Endometrium (tissue), 2 donors: Measurements from ENCODE around the gene ARHGEF11.

Source experiments
- FAIRE-seq: peaks from 2 replicates; lab custom pipeline; 2012; peaks lifted over from hg19 to GRCh38; lab: Jason Lieb, UNC
- donor health status: control.
- donor health status: control.

The ARHGEF11 gene

DNA sequence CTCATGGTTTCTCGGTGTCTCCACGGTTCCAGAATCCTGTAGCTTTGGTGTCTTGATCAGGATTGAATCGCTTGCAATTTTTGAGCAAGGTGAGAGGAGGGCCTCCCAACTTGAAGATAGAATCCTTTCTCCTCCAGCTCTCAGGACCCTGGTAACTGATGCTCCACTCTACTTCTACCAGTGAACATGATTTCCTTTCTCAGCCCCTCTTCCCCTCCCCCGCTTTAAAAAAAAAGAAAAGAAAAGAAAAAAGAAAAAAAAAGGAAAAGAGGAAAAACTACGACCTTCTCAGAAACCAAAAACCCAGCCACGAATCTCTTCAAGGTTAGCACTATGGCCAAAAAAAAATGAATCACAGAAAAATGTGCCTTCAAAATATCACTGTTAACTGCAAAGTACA is 1.2 kb downstream of the ARHGEF11 start:
- FAIRE-seq, result no peak

DNA sequence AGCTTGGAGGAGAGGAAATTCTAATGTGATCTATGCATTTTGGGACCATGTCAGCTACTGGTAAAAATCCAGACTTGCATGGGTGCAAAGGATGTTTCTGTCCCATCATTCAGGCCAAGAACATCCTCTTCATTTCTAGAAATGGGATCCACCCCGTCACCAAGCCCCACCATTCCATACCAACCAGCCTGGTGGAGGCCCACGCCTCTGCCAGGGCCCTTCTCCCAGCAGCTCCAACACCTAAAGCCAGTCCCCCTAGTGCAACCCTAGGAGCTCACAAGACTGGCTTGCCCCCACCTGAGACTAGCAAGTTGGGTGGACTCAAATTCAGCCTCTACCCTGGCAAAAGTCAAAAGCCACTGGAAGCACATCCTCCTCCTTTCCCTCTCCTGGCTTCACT is 1.9 kb downstream of the ARHGEF11 start:
- no peak for FAIRE-seq

DNA sequence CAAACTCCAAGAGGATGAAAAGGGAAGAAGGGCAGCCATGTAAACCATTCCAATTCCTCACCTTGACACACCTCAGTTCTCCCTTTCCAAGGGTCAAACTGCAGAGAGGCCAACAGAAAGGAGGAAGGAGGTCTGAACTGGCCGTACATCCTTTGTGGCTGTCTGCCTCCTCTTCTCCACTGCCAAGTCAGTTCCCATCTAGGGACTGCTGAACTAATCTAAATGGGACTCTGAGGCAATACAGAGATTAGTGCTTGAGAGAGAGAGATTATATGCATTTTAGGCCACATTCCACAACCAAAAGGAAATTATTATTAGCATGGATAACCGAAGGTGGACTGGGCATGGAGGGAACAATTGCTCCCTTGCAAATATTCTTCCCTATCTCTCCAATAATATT is 2.7 kb downstream of the ARHGEF11 start:
- no peak for FAIRE-seq

DNA sequence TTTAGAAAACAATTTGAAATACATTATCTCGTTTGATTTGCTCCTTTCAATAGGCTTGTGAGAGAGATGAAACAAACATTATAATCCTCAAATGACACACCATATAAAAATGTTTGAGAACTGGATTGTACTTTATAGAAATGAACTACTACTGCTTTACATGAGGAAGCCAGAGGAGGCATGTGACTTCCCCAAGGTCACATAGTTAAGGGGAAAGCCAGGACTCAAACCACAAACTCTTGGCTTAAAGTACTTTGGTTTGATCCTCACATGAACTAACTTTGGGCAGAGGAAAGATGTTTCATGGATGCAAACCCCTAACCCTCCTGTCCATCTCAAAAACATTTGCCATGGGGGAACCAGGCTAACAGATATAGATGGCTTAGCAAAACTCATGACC is 4.7 kb downstream of the ARHGEF11 start:
- no peak for FAIRE-seq

DNA sequence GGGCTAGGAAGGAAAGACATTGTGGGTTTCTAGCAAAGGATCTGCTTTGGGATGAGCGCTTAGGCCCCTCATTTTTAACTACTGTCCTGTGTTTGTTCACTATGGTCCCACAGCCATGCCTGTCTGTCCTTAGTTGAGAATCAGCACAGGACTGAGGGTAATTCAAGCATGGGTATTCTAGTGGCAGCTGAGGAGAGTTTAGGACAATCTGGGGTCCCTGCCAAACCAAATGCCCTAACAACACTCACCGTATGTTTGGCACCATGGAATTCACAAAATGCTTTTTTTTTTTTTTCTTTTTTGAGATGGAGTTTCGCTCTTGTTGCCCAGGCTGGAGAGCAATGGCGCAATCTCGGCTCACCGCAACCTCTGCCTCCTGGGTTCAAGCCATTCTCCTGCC is 10.4 kb downstream of the ARHGEF11 start:
- FAIRE-seq, result no peak

DNA sequence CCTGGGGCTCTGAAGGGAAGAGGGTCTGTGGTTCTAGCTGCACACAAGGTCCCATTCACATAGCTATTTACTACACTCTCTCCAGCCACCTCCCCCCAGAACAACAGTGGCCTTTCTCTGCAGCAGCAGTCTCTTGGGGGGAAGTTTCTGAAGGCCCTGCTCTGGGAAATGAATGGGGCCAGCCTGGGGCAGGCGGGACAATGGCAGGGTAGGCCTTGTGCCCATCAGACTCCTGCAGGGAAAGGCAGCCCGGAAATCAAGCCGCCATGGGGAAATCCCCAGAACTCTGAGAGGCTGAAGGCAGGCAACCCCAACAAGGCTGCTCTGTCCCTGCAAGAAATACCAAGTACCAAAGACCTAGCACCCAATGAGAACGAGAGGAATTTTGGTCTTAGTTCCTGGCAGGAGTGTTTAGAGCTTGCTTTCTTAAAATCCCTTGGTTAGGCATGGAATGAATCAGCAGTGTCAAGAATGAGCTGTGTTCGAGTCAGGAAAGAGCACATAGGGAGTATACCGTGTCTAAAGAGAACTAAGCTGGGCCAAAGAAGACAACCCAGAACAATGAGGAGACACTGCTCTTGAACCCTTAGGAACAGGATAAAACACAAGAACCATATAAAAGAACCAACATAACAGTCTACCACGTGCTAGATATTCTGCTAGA is 11.3 kb downstream of the ARHGEF11 start:
- FAIRE-seq, result no peak

DNA sequence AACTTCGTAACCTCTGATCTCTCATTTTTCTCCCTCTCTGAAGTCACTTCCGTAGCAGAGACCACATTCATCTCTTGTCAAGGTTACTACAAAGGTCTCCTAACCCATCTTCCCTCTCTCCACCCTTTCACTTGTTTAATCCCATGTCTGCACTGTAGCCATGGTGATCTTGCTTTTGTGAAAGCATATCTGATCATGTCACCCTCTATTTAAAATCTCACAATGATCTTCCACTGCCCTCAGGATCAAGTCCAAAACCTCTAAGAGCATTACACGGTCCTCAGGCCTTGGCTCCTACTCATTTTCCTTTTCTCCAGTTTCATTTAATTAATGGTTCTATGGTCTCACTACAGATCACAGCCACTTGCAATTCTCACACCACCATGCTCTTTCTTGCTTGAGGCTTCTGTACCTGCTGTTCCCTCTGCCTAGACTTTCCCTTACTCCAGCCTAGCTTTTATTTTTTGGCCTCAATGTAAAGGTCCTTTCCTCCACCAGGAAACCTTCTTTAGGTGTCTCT is 12.1 kb downstream of the ARHGEF11 start:
- no peak for FAIRE-seq

DNA sequence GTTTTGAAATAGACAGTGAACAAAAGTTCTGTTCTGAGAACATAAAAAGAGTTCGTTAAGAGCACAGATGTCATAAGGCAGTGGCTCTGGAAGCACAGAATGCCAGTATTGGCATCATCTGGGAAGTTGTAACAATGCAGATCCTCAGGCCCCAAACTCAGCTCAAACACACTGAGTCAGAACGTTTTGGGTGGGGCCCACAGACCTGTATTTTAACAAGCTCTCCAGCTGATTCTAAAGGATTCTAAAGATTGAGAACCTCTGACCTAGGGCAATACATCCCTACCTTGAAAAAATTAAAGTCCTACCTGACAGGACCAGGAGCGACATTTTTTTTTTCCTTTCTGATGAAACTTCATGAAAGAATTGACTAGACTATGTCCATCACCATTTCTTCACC is 13.2 kb downstream of the ARHGEF11 start:
- no peak for FAIRE-seq

DNA sequence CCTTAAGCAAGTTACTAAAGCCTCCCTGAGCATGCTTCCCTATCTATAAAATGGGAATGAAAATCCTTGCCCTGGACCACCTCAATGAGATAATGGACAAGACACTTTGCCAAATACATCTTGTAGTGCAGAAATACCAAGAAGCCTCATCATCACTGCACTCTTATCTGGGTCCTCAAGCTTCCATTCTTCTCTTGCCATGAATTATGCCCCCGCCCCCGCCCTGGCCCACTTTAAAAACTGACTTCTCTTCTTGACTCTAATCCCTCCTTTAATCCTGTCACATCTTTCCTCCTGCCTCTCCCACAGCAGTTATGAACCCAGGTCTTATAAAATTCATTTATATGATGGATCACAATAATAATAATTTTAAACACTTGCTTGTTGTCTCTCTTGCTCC is 14.8 kb downstream of the ARHGEF11 start:
- no peak for FAIRE-seq

DNA sequence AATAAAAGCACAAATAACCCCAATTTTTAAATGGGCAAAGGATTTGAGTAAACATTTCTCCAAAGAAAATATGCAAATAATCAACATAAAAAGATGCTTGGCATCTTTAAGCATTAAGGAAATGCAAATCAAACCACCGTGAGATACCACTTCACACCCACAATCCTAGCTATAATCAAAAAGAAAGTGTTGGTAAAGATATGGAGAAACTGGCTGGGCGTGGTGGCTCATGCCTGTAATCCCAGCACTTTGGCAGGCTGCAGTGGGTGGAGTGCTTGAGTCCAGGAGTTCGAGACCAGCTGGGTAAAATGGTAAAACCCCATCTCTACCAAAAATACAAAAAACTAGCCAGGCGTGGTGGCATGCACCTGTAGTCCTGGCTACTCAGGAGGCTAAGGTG is 16.9 kb downstream of the ARHGEF11 start:
- no peak for FAIRE-seq

DNA sequence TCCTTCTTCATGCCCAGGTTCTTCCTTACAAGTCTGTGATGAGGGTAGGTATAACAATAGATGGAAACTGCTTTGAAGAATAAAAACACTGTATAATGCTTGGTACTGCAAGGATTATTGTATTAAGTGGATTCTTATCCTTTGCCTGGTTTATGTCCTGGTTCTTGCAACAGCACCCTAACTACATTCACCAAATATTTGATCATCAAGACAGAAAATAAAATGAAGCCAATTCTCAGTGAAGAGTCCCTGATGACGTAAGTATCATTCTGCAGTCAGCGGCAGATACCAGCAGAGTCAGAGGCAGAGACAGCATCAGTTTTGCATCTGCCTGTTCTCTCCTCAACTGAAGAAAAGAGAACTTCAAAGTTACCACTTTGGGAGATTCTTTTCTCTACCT is 19.7 kb downstream of the ARHGEF11 start:
- no peak for FAIRE-seq

DNA sequence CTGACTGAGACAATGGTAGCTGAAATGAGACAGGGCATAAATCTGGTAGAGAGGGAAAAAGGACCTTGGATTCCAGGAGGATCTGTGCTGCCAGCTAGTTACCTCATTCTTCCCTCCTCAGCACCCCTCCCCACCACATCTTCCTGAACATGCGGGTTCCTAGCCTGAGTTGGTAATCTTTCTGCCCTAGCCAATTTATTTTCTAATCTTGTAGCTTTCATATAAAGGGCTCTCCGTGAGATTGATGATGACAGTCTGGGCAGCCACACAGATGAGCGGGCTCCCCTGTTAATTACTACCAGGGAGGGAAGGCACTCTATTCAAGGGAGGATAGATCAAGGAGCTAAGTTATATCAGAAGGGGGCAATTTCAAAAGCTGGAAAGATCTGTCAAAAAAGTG is 20.2 kb downstream of the ARHGEF11 start:
- FAIRE-seq, result no peak

DNA sequence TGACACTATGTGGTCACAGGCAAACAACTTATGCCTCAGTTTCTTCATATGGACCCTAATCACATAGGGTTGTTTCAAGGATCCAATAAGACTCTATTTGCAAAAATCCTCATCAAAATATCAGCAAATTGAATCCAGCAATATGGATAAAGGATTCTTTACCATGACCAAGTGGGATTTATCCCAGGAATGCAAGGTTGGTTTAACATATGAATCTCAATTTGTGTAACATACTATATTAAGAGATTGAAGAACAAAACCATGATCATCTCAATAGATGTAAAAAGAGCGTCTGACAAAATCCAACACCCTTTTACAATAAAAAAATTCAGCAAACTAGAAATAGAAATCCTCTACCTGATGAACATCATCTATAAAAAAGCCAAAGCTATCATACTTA is 23.9 kb downstream of the ARHGEF11 start:
- no peak for FAIRE-seq

DNA sequence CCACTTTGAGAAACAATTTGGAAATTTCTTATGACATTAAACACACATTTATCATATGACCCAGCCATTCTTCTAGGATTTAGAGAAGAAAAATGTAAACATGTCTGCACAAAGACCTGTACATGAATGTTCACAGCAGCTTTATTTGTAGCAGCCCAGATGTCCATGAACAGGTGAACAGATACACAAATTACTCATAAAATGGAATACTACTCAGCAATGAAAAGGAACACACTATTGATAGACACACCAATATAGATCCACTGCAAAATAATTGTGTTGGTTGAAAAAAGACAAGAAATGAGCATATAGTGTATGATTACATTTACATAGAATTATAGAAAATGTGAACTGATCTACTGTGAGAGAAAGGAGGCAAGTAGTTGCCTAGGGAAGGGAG is 26.1 kb downstream of the ARHGEF11 start:
- no peak for FAIRE-seq

DNA sequence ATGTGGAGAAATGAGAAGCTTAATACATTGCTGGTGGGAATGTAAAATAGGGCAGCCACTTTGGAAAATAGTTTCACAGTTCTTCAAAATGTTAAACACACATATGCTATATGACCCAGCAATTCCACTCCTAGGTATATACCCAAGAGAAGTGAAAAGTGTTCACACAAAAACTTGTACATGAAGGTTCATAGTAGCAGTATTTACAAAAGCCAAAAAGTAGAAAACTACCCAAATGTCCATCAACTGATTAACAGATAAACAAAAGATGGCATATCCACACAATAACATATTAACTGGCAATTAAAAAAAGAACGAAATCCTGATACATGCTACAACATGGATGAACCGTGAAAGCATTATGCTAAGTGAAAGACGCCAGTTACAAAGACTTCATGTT is 33.7 kb downstream of the ARHGEF11 start:
- FAIRE-seq, result no peak

DNA sequence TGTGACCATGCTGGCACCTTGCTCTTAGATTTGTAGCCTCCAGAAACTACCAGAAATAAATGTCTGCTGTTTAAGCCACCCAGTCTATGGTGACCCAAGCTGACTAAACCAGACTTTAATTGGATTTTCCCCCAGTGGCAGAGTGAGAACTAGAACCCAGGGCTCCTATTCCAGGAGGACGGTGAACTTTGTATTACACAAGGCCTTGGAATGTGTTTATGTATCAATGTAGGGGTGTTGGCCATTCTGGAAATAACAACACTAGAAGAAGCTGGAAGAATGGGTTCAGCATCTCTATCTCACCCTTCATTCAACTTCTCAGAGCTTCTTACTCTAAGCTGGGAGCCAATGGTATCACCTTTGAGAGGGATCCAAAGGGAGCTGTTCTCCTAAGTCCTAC is 37.0 kb downstream of the ARHGEF11 start:
- no peak for FAIRE-seq

DNA sequence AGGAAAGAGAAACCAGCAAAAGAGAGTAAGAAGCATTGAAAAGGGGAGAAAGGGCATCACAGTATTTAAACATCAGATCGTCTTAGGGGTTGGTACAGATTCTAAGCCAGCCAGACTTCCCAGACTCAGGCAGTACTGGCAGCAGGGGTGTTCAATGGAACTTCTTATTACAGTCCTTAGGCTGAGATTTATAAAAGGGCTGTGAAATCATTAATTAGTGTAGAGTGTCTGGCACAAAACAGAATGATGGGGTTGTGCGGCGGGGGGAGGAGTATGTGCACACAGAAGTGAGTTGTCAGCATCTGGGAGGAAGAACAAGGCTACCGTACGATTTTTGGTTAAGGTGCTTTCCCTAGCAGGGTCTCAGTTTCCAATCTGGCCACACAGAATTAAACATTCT is 38.2 kb downstream of the ARHGEF11 start:
- FAIRE-seq, result no peak

DNA sequence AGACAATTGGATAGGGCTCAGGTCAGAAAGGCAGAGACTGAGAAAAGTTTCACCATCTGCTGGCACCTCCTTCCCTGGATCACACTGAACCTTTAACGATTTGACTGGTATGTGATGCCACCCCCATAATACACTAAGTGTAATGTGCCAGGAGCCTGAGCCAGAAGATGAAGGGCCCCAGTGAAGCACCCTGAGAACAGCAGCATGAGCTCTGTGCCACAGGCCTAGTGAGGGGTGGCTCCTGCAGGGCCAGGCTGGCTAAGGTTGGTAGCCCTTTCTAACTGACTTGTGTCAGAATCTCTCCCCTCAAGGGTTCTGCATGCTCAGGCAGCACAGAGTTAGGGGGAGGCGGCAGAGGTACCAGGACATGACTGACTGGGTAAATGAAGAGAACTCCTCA is 38.9 kb downstream of the ARHGEF11 start:
- FAIRE-seq, result no peak

DNA sequence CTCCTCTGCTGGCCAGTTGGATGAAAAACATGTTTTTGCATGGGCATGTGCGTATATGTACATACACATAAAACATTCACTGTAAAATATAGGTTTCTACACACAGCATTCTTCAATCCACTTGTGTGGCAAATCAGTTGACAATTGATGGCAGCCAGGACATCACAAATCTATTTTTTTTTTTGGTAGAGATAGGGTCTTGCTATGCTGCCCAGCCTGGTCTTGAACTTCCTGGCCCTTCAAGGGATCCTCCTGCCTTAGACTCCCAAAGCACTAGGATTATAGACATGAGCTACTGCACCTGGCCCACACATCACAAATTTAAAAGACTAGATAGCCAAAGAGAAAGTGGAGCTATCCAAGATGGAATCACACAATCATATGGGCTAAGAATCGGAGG is 39.6 kb downstream of the ARHGEF11 start:
- no peak for FAIRE-seq

DNA sequence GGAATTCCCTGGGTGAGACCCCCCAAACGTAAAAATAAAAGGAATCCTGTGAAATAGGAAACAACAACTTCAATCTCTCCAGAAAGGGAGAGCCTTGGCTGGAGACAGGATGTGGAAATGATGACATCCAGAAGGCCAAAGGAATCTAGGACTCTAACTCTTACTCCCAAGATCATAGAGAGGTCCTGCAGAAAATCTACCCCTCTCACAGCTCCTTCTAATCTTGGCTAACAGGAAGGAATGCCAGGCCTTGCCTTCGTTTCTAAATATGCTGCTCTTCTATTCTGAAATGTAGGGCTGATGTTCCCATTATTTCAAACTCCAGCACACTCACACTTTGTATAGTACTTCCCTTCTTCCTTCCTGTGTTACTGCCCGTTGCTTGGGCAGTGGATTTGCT is 40.7 kb downstream of the ARHGEF11 start:
- no peak for FAIRE-seq

DNA sequence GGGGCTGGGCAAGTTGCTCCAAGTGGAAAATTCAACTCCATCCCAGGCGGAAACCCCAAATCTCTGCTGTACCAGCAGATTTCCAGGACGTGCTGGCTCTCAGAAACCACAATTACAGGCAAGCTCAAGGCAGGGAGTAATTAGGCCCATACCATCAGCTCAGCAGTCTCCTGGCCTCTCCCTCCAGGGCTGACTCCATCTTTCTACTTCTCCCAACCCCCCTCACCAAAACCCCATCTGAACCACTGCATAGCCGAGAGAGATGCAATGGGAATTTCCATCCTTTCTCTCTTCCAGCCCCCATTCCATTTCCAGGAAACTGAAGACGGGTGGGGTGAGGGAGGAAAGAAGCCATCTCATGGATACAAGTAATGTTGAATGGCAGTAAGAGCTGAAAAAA is 41.2 kb downstream of the ARHGEF11 start:
- FAIRE-seq, result no peak

DNA sequence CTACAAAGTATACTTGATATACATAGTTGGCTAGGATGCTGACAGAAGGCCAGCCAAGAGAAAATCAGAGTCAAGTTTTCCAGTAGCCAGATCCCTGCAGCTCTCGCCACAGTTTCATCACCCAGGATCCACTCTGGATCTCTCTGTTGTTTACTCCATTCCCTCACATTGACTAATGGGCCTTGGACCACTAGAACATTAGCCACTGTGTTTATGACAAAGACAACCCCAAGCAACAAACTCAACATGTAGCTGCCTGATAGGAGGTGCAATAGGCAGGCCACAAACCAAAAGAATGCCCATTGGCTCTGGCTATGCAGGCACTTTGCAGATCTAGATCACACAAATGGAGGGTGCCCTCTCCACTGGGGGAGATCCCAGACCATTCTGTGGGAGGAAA is 44.2 kb downstream of the ARHGEF11 start:
- FAIRE-seq, result no peak

DNA sequence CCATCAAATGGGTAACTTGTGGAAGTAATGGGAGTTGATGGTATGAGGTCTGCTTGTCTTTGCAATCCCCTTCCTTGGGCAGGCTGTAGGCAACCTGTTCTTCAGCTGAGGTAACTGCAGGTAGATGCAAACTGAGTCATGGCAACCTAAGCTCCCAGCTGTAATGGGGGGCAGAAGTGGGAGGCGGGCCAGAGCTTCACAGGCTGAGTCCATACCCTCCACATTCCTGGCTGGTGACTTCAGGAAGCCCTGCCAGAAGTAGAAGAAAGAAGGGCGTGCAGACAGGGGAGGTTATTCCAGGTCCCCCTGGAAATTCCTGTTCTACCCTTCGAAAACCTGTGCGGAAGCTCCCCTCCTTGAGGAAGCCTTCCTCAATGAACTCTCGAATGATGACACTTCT is 44.9 kb downstream of the ARHGEF11 start:
- FAIRE-seq, result no peak

DNA sequence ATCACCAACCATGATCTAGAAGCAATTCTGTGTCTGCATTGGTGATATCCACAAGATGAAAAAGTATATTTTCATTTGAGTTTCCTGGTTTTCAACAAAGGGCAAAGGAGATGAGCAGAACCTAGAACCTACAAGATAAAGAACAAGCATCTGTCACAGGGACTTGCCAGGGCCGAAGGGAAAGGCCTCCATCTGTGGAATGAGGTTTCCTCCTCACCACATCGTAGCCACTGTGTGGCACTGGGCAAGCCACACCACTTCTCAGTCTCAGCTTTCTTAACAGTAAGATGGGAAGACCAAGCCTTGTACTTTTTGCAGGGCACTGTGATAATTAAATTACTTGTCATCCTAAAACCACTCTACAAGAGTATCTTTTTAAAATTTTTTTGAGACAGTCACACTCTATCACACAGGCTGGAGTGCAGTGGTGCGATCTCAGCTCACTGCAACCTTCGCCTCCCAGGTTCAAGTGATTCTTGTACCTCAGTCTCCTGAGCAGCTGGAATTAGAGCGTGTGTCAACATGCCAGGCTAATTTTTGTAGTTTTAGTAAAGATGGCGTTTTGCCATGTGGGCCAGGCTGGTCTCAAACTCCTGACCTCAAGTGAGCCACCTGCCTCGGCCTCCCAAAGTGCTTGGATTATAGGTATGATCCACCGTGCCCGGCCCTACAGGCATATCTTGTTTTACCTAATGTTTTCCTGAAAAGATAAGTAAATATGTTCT is 45.8 kb downstream of the ARHGEF11 start:
- no peak for FAIRE-seq
